ENCODE results near the gene CELF6.
"Not testable (repeated sequence)": the region's sequence is repeated elsewhere in the genome, so short reads cannot be mapped to it uniquely, and the experiment has no call there.

Gene CELF6

GRCh38 chr15:72315706-72316370 lies 4.1 kb downstream of the CELF6 start:
- no peak for DNase-seq (ENCODE audit: low read depth)

GRCh38 chr15:72313881-72314280 lies 6.1 kb downstream of the CELF6 start:
- no peak for DNase-seq (ENCODE audit: low read depth)

- DNase-seq (ENCODE audit: low read depth): no peak
Observed at GRCh38 chr15:72313448-72313840, 6.5 kb downstream of the CELF6 start.

GRCh38 chr15:72312605-72313447 lies 7.1 kb downstream of the CELF6 start:
- peak; percentile 82 for DNase-seq (ENCODE audit: low read depth)

GRCh38 chr15:72307026-72307425 lies 12.9 kb downstream of the CELF6 start:
- no peak for DNase-seq (ENCODE audit: low read depth)

GRCh38 chr15:72306211-72306785 lies 13.7 kb downstream of the CELF6 start:
- DNase-seq (ENCODE audit: low read depth): peak; percentile 62

GRCh38 chr15:72304596-72304995 lies 15.4 kb downstream of the CELF6 start:
- DNase-seq (ENCODE audit: low read depth): no peak

GRCh38 chr15:72302955-72303354 lies 17.0 kb downstream of the CELF6 start:
- no peak for DNase-seq (ENCODE audit: low read depth)

- DNase-seq (ENCODE audit: low read depth): no peak
Observed at GRCh38 chr15:72289597-72290325, 30.2 kb downstream of the CELF6 start.

GRCh38 chr15:72288796-72289596 lies 31.0 kb downstream of the CELF6 start:
- no peak for DNase-seq (ENCODE audit: low read depth)

GRCh38 chr15:72285927-72286516 lies 33.9 kb downstream of the CELF6 start:
- DNase-seq (ENCODE audit: low read depth): peak; percentile 46

GRCh38 chr15:72285402-72285801 lies 34.6 kb downstream of the CELF6 start:
- no peak for DNase-seq (ENCODE audit: low read depth)

GRCh38 chr15:72284781-72285180 lies 35.2 kb downstream of the CELF6 start:
- DNase-seq (ENCODE audit: low read depth): peak; percentile 18

- no peak for DNase-seq (ENCODE audit: low read depth)
Observed at GRCh38 chr15:72281713-72282112, 38.2 kb downstream of the CELF6 start.

GRCh38 chr15:72280751-72281150 lies 39.2 kb downstream of the CELF6 start:
- no peak for DNase-seq (ENCODE audit: low read depth)

- no peak for DNase-seq (ENCODE audit: low read depth)
Observed at GRCh38 chr15:72278737-72279136, 41.2 kb downstream of the CELF6 start.

- peak; percentile 47 for DNase-seq (ENCODE audit: low read depth)
Observed at GRCh38 chr15:72276326-72276700, 43.6 kb downstream of the CELF6 start.

GRCh38 chr15:72275635-72276325 lies 44.2 kb downstream of the CELF6 start:
- not testable (repeated sequence) for DNase-seq (ENCODE audit: low read depth)

GRCh38 chr15:72272997-72273352 lies 47.0 kb downstream of the CELF6 start:
- DNase-seq (ENCODE audit: low read depth): no peak

- DNase-seq (ENCODE audit: low read depth): peak; percentile 98
Observed at GRCh38 chr15:72272213-72272996, 47.6 kb downstream of the CELF6 start, which contains the start of gene PARP6. TSS of gene PARP6 (minus strand) at chr15:72272554. CDS start at chr15:72267477, 5,077 bp downstream.

Data from EH (cell line).